K562 (cell line): Measurements from ENCODE around the gene C1orf174. TPM values are rescaled to one million over a fixed set of nuclear protein-coding genes. Genes with fewer than 3 reads are reported as not detected.

Source experiments
- ATF7 ChIP-seq: fragments of 450-650 bp; IDR thresholded peaks from 2 replicates; pipeline ENCODE4 v1.7.1; 2014; ENCODE audit warnings: mild to moderate bottlenecking, moderate library complexity
- BRD9 ChIP-seq: fragments of 450-650 bp; IDR thresholded peaks from 2 replicates; pipeline ENCODE4 v1.6.1; 2018; ENCODE audit warnings: low read depth; ENCODE audit not compliant: partially characterized antibody
- CSDE1 ChIP-seq, 2 experiments: fragments of 450-650 bp; IDR thresholded peaks; 2 replicates each; pipeline ENCODE4 v1.6.1; 2016; ENCODE audit warnings: mild to moderate bottlenecking in 1 of 2
- DACH1 ChIP-seq: fragments of 450-650 bp; IDR thresholded peaks from 2 replicates; pipeline ENCODE4 v1.6.1; 2018; ENCODE audit not compliant: partially characterized antibody
- HMBOX1 ChIP-seq: sonication (generic); IDR thresholded peaks from 2 replicates; pipeline ENCODE4 v1.6.1; 2016
- HMGN3 ChIP-seq: IDR thresholded peaks from 2 replicates; pipeline ENCODE4 v1.6.1; 2011; ENCODE audit warnings: borderline replicate concordance, low read depth, mild to moderate bottlenecking, mixed read lengths, low read length; ENCODE audit not compliant: insufficient read length; ENCODE audit errors: extremely low read depth
- HNRNPK ChIP-seq: fragments of 200-400 bp; formaldehyde crosslinking; IDR thresholded peaks from one replicate; pipeline ENCODE4 v1.6.1; 2018; ENCODE audit warnings: mild to moderate bottlenecking, low read depth, low read length; ENCODE audit not compliant: poor library complexity, severe bottlenecking
- NFIX ChIP-seq: fragments of 250-450 bp; sonication (Bioruptor Pico); IDR thresholded peaks from 2 replicates; pipeline ENCODE4 v1.4.0; 2020; ENCODE audit warnings: low read depth, mild to moderate bottlenecking, moderate library complexity
- NR1H2 ChIP-seq: sonication (generic); formaldehyde crosslinking; IDR thresholded peaks from 2 replicates; pipeline ENCODE4 v1.4.0; 2020; ENCODE audit warnings: mild to moderate bottlenecking, missing genetic modification reagents
- NR3C1 ChIP-seq: sonication (generic); formaldehyde crosslinking; IDR thresholded peaks from 2 replicates; pipeline ENCODE4 v1.8.1; 2022; ENCODE audit warnings: missing genetic modification reagents
- POLR3G ChIP-seq: IDR thresholded peaks from 2 replicates; pipeline ENCODE4 v1.6.1; 2011; ENCODE audit not compliant: insufficient read length, insufficient replicate concordance; ENCODE audit errors: extremely low read depth
- PTTG1 ChIP-seq: fragments of 450-650 bp; IDR thresholded peaks from 2 replicates; pipeline ENCODE4 v1.6.1; 2016; ENCODE audit warnings: low read depth, mild to moderate bottlenecking, missing genetic modification characterization, missing compliant biosample characterization
- RFX5 ChIP-seq: IDR thresholded peaks from 2 replicates; pipeline ENCODE4 v1.6.1; 2011; ENCODE audit warnings: low read depth, mild to moderate bottlenecking, improper control_type of control experiment, low read length
- SLC30A9 ChIP-seq: fragments of 250-450 bp; sonication (Bioruptor Pico); IDR thresholded peaks from 2 replicates; pipeline ENCODE4 v1.8.0; 2022; ENCODE audit warnings: mild to moderate bottlenecking, moderate library complexity
- SRSF9 ChIP-seq: fragments of 200-400 bp; formaldehyde crosslinking; IDR thresholded peaks from 2 replicates; pipeline ENCODE4 v1.6.1; 2017; ENCODE audit warnings: low read depth, low read length, borderline replicate concordance
- UBTF ChIP-seq, 2 experiments: IDR thresholded peaks; 2 replicates each; pipeline ENCODE4 v1.6.1; 2012; ENCODE audit warnings: improper control_type of control experiment in 2 of 2, low read depth in 2 of 2, low read length in 2 of 2, borderline replicate concordance in 1 of 2
- ZBTB17 ChIP-seq: fragments of 450-650 bp; formaldehyde crosslinking; IDR thresholded peaks from 2 replicates; pipeline ENCODE4 v1.4.0; 2020; ENCODE audit warnings: mild to moderate bottlenecking
- ZBTB34 ChIP-seq: fragments of 250-450 bp; sonication (Bioruptor Pico); IDR thresholded peaks from 2 replicates; pipeline ENCODE4 v1.8.0; 2021; ENCODE audit warnings: mild to moderate bottlenecking, moderate library complexity
- ZNF518B ChIP-seq: fragments of 250-450 bp; sonication (Bioruptor Pico); IDR thresholded peaks from 2 replicates; pipeline ENCODE4 v1.5.0; 2021; ENCODE audit warnings: mild to moderate bottlenecking, moderate library complexity
- polyA plus RNA-seq, 8 experiments: library from polyadenylated mRNA; depleted of rRNA in 4 of 8; stranded (reverse) in 5 of 8; unstranded in 3 of 8; fragments of >200 nt; fragmentation: Nextera tagmentation in 2 of 8; fragmentation: Illumina TruSeq in 1 of 8; extraction: Ambion mirVana in 2 of 8; extraction: Trizol in 1 of 8; gene quantifications; 2 replicates each; pipeline versions ENCODE4 v1.2.1 to v1.2.3, GENCODE V29; 2011 to 2014; ENCODE audit warnings: inconsistent platforms in 1 of 8, missing spikeins in 1 of 8
- total RNA-seq, 7 experiments: library from RNA; depleted of rRNA in 6 of 7; stranded (reverse); fragments of >200 nt in 6 of 7; fragmentation: Illumina TruSeq in 2 of 7; extraction: Trizol in 2 of 7; gene quantifications; 2 replicates each; pipeline versions ENCODE4 v1.2.1 to v1.2.3, GENCODE V29; 2011 to 2021; ENCODE audit warnings: low replicate concordance in 1 of 7

Gene C1orf174
- total and polyA plus RNA-seq, 9 of the 15 experiments (the other 6 are each of a cell fraction or from before 2014, with no cell fraction given): 38.5 to 64.9 (median 45.4) TPM

GRCh38 chr1:3900150-3900968, at the start of gene C1orf174 (continued):
- TF ChIP-seq SLC30A9 (CRISPR knock-in tag) (no peak), ATF7 (peak; percentile 35), RFX5 (peak; percentile 45; the same call in 1 of the 2 replicates), UBTF (IDR thresholded peaks at IDR 0.05; ENCODE audit: borderline replicate concordance in 1 of 2, low read depth in 2 of 2, low read length in 2 of 2) (peak; percentile 68 to 79; a peak in 2 of 4 replicates), ZNF518B (CRISPR knock-in tag) (no peak), HMBOX1 (no peak), ZBTB34 (CRISPR knock-in tag) (no peak), SRSF9 (no peak), DACH1 (peak; percentile 28), NR1H2 (CRISPR knock-in tag) (0 out of 2 replicates have a peak, but pooled peaks have one; percentile 54), HMGN3 (no peak), PTTG1 (peak; percentile 75; the same call in 1 of the 2 replicates), NR3C1 (CRISPR knock-in tag) (0 out of 2 replicates have a peak, but pooled peaks have one; percentile 51), HNRNPK (peak; percentile 97), CSDE1 (IDR thresholded peaks at IDR 0.05) (peak in 1 of 2 experiments; percentile 100; a peak in 2 of 4 replicates), ZBTB17 (CRISPR knock-in tag) (peak; percentile 46; the same call in 1 of the 2 replicates), NFIX (CRISPR knock-in tag) (no peak), POLR3G (no peak), BRD9 (peak; percentile 67)
